ENCODE results near the gene RAB39A.

DNA sequence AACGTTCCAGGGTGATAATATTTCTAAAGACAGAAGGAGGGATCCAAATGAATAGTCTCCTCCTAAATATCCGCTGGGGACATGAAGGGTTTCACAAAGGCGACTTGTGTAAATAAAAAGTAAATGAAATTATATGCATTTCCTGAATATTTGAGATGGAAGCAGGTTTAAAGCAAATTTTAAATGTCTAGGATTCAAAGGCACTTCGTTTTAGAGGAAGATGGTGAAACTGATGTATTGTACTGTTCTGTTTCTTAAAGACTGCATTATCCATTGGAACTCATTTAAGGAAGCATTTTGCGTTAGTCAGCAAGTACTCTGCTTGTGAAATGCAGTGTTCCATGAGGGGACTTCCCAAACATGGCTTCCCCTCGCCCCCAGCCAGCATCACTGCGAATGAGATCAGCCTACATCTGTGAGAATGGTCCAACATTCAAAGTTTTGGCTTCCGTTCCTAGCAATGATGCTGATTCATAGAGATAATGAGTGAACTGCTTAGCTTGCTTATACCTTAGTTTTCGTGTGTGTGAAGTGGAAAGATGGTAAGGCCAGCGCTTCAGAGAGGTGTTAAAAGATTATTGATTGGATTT lies 1.5 kb downstream of the RAB39A start:
- TF ChIP-seq, protein P1, sequence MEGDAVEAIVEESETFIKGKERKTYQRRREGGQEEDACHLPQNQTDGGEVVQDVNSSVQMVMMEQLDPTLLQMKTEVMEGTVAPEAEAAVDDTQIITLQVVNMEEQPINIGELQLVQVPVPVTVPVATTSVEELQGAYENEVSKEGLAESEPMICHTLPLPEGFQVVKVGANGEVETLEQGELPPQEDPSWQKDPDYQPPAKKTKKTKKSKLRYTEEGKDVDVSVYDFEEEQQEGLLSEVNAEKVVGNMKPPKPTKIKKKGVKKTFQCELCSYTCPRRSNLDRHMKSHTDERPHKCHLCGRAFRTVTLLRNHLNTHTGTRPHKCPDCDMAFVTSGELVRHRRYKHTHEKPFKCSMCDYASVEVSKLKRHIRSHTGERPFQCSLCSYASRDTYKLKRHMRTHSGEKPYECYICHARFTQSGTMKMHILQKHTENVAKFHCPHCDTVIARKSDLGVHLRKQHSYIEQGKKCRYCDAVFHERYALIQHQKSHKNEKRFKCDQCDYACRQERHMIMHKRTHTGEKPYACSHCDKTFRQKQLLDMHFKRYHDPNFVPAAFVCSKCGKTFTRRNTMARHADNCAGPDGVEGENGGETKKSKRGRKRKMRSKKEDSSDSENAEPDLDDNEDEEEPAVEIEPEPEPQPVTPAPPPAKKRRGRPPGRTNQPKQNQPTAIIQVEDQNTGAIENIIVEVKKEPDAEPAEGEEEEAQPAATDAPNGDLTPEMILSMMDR (IDR thresholded peaks at IDR 0.05) = no peak
- no peak for TF ChIP-seq POLR2A (IDR thresholded peaks at IDR 0.05)

All from esophagus squamous epithelium (tissue), 4 donors.